T-cell (primary cell): Measurements from ENCODE around the gene RSPH9. TPM values are rescaled to one million over a fixed set of nuclear protein-coding genes. Genes with fewer than 3 reads are reported as not detected.

Experiments
- ATAC-seq, 4 experiments: fragments of 200-7000 bp in 3 of 4; fragments of 150-1000 bp in 1 of 4; cut with Tn5 transposase; replicated peaks in 1 of 4; 1 replicate in 3 of 4; 2 replicates in 1 of 4; pipeline ENCODE4 v1.10.0; 2021; ENCODE audit warnings: moderate library complexity in 3 of 4, mild to moderate bottlenecking in 2 of 4, moderate number of reproducible peaks in 1 of 4
- CTCF ChIA-PET, 2 donors: fragments of 300-600 bp; sonication (Branson Sonifier 250); formaldehyde crosslinking; loops; one replicate each; lab custom pipeline; 2022; ENCODE audit warnings: antibody characterized with exemption in 2 of 2; lab: Charles Lee
- POLR2A ChIA-PET, 2 donors: fragments of 300-600 bp; sonication (Branson Sonifier 250); formaldehyde crosslinking; loops; one replicate each; lab custom pipeline; 2022; ENCODE audit warnings: antibody characterized with exemption in 2 of 2; lab: Charles Lee
- DNase-seq, 35 experiments: peaks; one replicate each; pipeline versions ENCODE4 v3.0.0 to v3.0.0-alpha.2; 2013 to 2023
- H3K27ac ChIP-seq: one replicate; pipeline ENCODE4 v1.5.1; 2013; ENCODE audit warnings: low read length
- H3K27me3 ChIP-seq, 2 experiments: replicated peaks in 1 of 2; 1 replicate in 1 of 2; 2 replicates in 1 of 2; pipeline versions ENCODE4 v1.6.1 to v1.7.0; 2013; ENCODE audit warnings: low read length in 1 of 2, mixed read lengths in 1 of 2; ENCODE audit not compliant: control insufficient read depth in 2 of 2, insufficient read depth in 2 of 2; ENCODE audit errors: extremely low read depth in 1 of 2
- H3K36me3 ChIP-seq, 2 donors: 1 replicate in 1 of 2; 2 replicates in 1 of 2; pipeline versions ENCODE4 v1.6.1 to v1.7.0; 2013; ENCODE audit warnings: low read length in 1 of 2; ENCODE audit not compliant: control insufficient read depth in 2 of 2, insufficient read depth in 1 of 2; ENCODE audit errors: extremely low read depth in 1 of 2
- H3K4me1 ChIP-seq, 2 experiments: 1 replicate in 1 of 2; 2 replicates in 1 of 2; pipeline versions ENCODE4 v1.6.1 to v1.7.0; 2013; ENCODE audit warnings: low read length in 2 of 2, mixed read lengths in 1 of 2; ENCODE audit not compliant: insufficient read depth in 2 of 2, control insufficient read depth in 1 of 2; ENCODE audit errors: extremely low read depth in 1 of 2
- H3K4me3 ChIP-seq, 2 donors: 1 replicate in 1 of 2; 2 replicates in 1 of 2; pipeline versions ENCODE4 v1.5.1 to v1.7.0; 2013; ENCODE audit warnings: mild to moderate bottlenecking in 2 of 2, low read length in 1 of 2, moderate library complexity in 1 of 2; ENCODE audit not compliant: control insufficient read depth in 1 of 2; ENCODE audit errors: extremely low read depth in 1 of 2
- H3K9me3 ChIP-seq: 2 replicates; pipeline ENCODE4 v1.7.0; 2013
- H3K27ac Mint-ChIP-seq, 2 donors: one replicate each; pipeline ENCODE4 v1.8.0; 2020 to 2021; ENCODE audit warnings: mild to moderate bottlenecking in 2 of 2, mixed read lengths in 2 of 2
- H3K27me3 Mint-ChIP-seq, 2 donors: one replicate each; pipeline ENCODE4 v1.8.0; 2021 to 2022; ENCODE audit warnings: mixed read lengths in 2 of 2
- H3K36me3 Mint-ChIP-seq: one replicate; pipeline ENCODE4 v1.8.0; 2021; ENCODE audit warnings: mixed read lengths
- H3K4me1 Mint-ChIP-seq, 3 donors: one replicate each; pipeline ENCODE4 v1.8.0; 2020 to 2022; ENCODE audit warnings: mixed read lengths in 3 of 3, mild to moderate bottlenecking in 1 of 3
- H3K4me3 Mint-ChIP-seq, 3 donors: one replicate each; pipeline ENCODE4 v1.8.0; 2020 to 2022; ENCODE audit warnings: mild to moderate bottlenecking in 3 of 3, mixed read lengths in 3 of 3, moderate library complexity in 3 of 3
- H3K9me3 Mint-ChIP-seq, 3 donors: one replicate each; pipeline ENCODE4 v1.8.0; 2020 to 2022; ENCODE audit warnings: mixed read lengths in 3 of 3
- WGBS: methylation state at CpG from one replicate; pipeline ENCODE4 v1.1.5; 2013; ENCODE audit warnings: missing lambda C conversion rate; ENCODE audit not compliant: insufficient coverage; 5-methylcytosine and 5-hydroxymethylcytosine counted together
- total RNA-seq, 35 experiments: library from RNA in 6 of 35; stranded (reverse) in 6 of 35; fragments of 120-200 nt in 1 of 35; gene quantifications; one replicate each; pipeline versions ENCODE4 v1.2.1 to v1.2.4 and lab custom pipeline; 2013 to 2026

The RSPH9 gene
- total RNA-seq, 5 donors from 2014 or later (not counting 1 experiment from before 2014, with no cell fraction given): not detected

GRCh38 chr6:43703512-43704429, 58.9 kb downstream of the RSPH9 start:
- no peak overlapping the region for H3K4me3 ChIP-seq
- POLR2A ChIA-PET: no interaction called here
- Mint-ChIP-seq H3K27me3 (peaks cover 34 to 61% of the 10 kb centered on the region in 2 donors), H3K4me1 (peaks cover 0 to 12% (median 6%) of the 10 kb centered on the region in 3 donors), H3K4me3 (no peak overlapping the region), H3K9me3 (no peaks in the 10 kb centered on the region), H3K36me3 (no peaks in the 10 kb centered on the region), H3K27ac (no peak overlapping the region)
- H3K27ac ChIP-seq: no peak overlapping the region
- no peaks in the 10 kb centered on the region for H3K4me1 ChIP-seq
- DNase-seq (no peak), ATAC-seq (no peak)
- no peaks in the 10 kb centered on the region for H3K9me3 ChIP-seq
- CTCF ChIA-PET: no interaction called here
- 83% methylated on average over 3 of the region's 8 CpGs for WGBS
- no peaks in the 10 kb centered on the region for H3K36me3 ChIP-seq
- H3K27me3 ChIP-seq: peaks cover 0 to 57% of the 10 kb centered on the region in 2 experiments

DNA sequence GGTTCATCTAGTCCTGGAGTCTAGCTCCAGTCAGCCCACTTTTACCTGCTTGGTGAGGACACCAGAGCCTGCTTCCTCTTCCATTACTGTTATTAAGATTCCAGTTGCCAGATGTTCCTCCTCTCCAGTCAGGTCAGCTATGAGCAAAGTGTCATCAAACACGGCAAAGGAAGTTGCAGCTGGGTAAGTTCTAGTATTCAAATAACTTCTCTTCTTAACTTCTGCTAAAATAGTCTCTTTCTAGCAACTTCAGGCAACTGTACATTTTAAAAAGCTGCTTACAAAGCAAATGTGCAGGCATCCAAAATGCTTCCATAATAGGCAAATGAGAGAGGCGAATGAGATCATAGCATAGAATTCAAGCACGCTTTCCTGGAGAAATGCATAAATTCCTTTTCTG, 61.2 kb downstream of the RSPH9 start:
- 100% methylated on average over 1 of the region's 3 CpGs for WGBS
- no peak overlapping the region for H3K27ac Mint-ChIP-seq
- Histone ChIP-seq H3K36me3 (no peaks in the 10 kb centered on the region), H3K27me3 (peaks cover 0 to 48% of the 10 kb centered on the region in 2 experiments), H3K9me3 (no peaks in the 10 kb centered on the region), H3K27ac (no peak overlapping the region), H3K4me1 (no peaks in the 10 kb centered on the region), H3K4me3 (no peak overlapping the region)
- CTCF ChIA-PET: no interaction called here
- no peak for DNase-seq
- ATAC-seq: no peak
- no peaks in the 10 kb centered on the region for H3K9me3 Mint-ChIP-seq
- H3K36me3 Mint-ChIP-seq: no peaks in the 10 kb centered on the region
- H3K27me3 Mint-ChIP-seq: peaks cover 34 to 51% of the 10 kb centered on the region in 2 donors
- H3K4me1 Mint-ChIP-seq: peaks cover 0 to 12% (median 6%) of the 10 kb centered on the region in 3 donors
- H3K4me3 Mint-ChIP-seq: no peak overlapping the region
- POLR2A ChIA-PET: no interaction called here

DNA sequence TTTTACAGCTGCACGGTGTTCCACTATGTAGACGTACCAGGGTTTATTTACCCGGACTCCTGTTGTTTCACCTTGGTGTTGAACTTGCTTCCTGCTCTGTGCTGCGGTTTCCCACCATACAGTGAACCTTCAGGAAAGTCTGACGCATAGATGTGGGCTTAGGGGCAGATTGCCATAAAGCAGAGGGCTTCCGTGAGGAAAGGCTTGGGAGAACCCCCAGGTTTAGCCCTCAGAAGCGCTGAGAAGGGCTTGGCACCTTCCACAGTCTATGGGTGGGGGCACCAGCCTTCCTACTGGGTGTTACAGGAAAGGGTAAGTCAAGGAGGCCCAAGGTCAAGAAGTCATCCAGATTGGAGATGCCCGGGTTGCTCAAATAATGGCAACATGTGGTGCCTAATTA, 62.0 kb downstream of the RSPH9 start:
- no peak overlapping the region for H3K4me3 Mint-ChIP-seq
- H3K27ac ChIP-seq: no peak overlapping the region
- peaks cover 0 to 12% (median 6%) of the 10 kb centered on the region in 3 donors for H3K4me1 Mint-ChIP-seq
- no peak overlapping the region for H3K27ac Mint-ChIP-seq
- no peaks in the 10 kb centered on the region for H3K4me1 ChIP-seq
- H3K4me3 ChIP-seq: no peak overlapping the region
- no peak for DNase-seq
- ATAC-seq: no peak
- POLR2A ChIA-PET: no interaction called here
- 66% methylated on average over 5 of the region's 8 CpGs for WGBS
- H3K27me3 Mint-ChIP-seq: peaks cover 36 to 51% of the 10 kb centered on the region in 2 donors
- H3K27me3 ChIP-seq: peaks cover 0 to 51% of the 10 kb centered on the region in 2 experiments
- no peaks in the 10 kb centered on the region for H3K36me3 ChIP-seq
- H3K36me3 Mint-ChIP-seq: no peaks in the 10 kb centered on the region
- no peaks in the 10 kb centered on the region for H3K9me3 ChIP-seq
- CTCF ChIA-PET: no interaction called here
- H3K9me3 Mint-ChIP-seq: no peaks in the 10 kb centered on the region

- H3K27ac Mint-ChIP-seq: no peak overlapping the region
- peaks cover 0 to 49% of the 10 kb centered on the region in 2 experiments for H3K27me3 ChIP-seq
- H3K27ac ChIP-seq: no peak overlapping the region
- H3K4me1 Mint-ChIP-seq: peaks cover 0 to 12% (median 6%) of the 10 kb centered on the region in 3 donors
- H3K27me3 Mint-ChIP-seq: peaks cover 38 to 49% of the 10 kb centered on the region in 2 donors
- DNase-seq (no peak), ATAC-seq (no peak)
- H3K9me3 Mint-ChIP-seq: no peaks in the 10 kb centered on the region
- H3K36me3 ChIP-seq: no peaks in the 10 kb centered on the region
- POLR2A ChIA-PET: no interaction called here
- H3K4me1 ChIP-seq: no peaks in the 10 kb centered on the region
- no peak overlapping the region for H3K4me3 ChIP-seq
- CTCF ChIA-PET: no interaction called here
- H3K36me3 Mint-ChIP-seq: no peaks in the 10 kb centered on the region
- H3K4me3 Mint-ChIP-seq: no peak overlapping the region
- H3K9me3 ChIP-seq: no peaks in the 10 kb centered on the region
- 84% methylated on average over 6 of the region's 7 CpGs for WGBS
Measured at GRCh38 chr6:43707269-43707668, 62.4 kb downstream of the RSPH9 start.

DNA sequence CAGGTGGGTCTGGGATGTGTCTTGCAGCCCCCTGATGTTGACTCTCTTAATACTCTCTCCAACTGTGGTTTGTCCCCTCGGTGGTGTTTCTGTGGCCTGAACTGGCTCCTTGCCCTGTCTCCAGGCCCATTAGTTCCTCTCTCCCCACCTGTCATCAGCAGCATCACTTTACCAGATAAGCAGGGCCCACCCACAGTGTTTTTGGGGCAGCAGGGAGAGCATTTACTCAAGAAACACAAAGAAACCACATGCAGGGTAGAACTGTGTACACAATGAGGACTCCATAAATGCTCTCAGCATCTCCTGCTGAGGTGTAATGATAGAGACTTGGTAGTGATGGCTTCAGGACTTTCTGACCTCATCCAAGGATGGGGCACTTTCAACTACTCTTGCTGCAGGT, 62.9 kb downstream of the RSPH9 start:
- no peak for ATAC-seq
- peaks cover 0 to 12% (median 6%) of the 10 kb centered on the region in 3 donors for H3K4me1 Mint-ChIP-seq
- H3K4me3 Mint-ChIP-seq: no peak overlapping the region
- Histone ChIP-seq H3K36me3 (no peaks in the 10 kb centered on the region), H3K4me3 (no peak overlapping the region), H3K27me3 (peaks cover 0 to 47% of the 10 kb centered on the region in 2 experiments), H3K9me3 (no peaks in the 10 kb centered on the region), H3K27ac (no peak overlapping the region), H3K4me1 (no peaks in the 10 kb centered on the region)
- DNase-seq: no peak
- WGBS: no CpG with 5 or more reads among the region's 1 CpG
- ChIA-PET CTCF (no interaction called here), POLR2A (no interaction called here)
- no peaks in the 10 kb centered on the region for H3K9me3 Mint-ChIP-seq
- no peak overlapping the region for H3K27ac Mint-ChIP-seq
- H3K36me3 Mint-ChIP-seq: no peaks in the 10 kb centered on the region
- H3K27me3 Mint-ChIP-seq: peaks cover 34 to 49% of the 10 kb centered on the region in 2 donors

DNA sequence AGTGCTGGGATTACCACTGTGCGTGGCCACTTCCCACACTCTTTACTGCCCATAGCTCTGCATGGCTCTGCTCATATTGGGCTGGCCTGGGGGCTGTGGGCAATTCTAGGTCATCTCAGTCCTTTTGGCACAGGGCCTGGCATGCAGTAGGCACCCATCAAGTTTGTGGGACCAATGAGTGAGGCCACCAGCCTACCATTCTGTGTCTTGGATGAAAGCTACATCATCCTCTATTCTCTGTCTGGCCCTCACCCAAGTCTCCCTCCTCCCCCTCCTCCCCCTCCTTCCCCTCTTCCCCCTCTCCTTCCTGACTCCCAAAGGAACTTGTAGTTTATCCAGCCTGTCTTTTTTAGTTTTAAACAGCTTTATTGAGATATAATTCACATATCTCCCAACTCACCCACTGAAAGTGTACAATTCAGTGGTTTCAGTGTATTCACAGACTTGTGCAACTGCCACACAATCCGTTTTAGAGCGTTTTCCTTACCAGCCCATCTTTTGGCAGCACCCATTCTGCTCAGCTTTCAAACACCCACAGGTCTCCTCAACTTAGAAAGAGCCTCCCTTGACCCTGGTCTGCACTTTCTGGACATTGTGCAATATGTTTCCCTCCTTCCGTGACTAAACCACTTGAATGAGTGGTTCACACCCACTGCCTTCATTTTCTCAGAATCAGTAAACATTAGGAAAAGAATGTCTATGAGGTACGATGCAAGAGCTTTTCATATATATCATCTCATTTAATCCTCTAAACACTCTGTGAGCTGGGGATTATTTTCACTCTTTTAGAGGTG, 64.2 kb downstream of the RSPH9 start:
- no peak for DNase-seq

More for the DNA sequence above, 64.2 kb downstream of the RSPH9 start:
- Mint-ChIP-seq H3K4me1 (peaks cover 4 to 15% (median 6%) of the 10 kb centered on the region in 3 donors), H3K4me3 (no peak overlapping the region), H3K27me3 (peaks cover 33 to 41% of the 10 kb centered on the region in 2 donors), H3K9me3 (no peaks in the 10 kb centered on the region), H3K27ac (no peak overlapping the region), H3K36me3 (no peaks in the 10 kb centered on the region)
- ChIA-PET POLR2A (interaction anchor here in 1 of 2 donors (0.6 kb wide), 1 partner anchor 526 kb away, joined by 6 read pairs; no protein-coding TSS in a partner anchor), CTCF (interaction anchor here (0.6 kb wide), 2 partner anchors 11 to 460 kb away, joined by 3 read pairs; no protein-coding TSS in a partner anchor)
- peaks cover 0 to 45% of the 10 kb centered on the region in 2 experiments for H3K27me3 ChIP-seq
- WGBS: 75% methylated on average over 3 of the region's 5 CpGs
- no peaks in the 10 kb centered on the region for H3K9me3 ChIP-seq
- H3K36me3 ChIP-seq: no peaks in the 10 kb centered on the region
- ATAC-seq: no peak
- no peaks in the 10 kb centered on the region for H3K4me1 ChIP-seq
- H3K27ac ChIP-seq: no peak overlapping the region
- H3K4me3 ChIP-seq: no peak overlapping the region
